ENCODE data around the gene IFTAP. TPM values are rescaled to one million over a fixed set of nuclear protein-coding genes. Genes with fewer than 3 reads are reported as not detected.

The IFTAP gene
- total and polyA plus RNA-seq, 10 of the 15 experiments (the other 5 are each of a cell fraction or from before 2014, with no cell fraction given): 0.32 to 1.0 (median 0.63) TPM; not detected in 2

GRCh38 chr11:36702330-36703054, 108.2 kb downstream of the IFTAP start (continued):
- TF ChIP-seq CUX1 (IDR thresholded peaks at IDR 0.05; ENCODE audit: insufficient replicate concordance, low read depth, low read length) (no peak), FOXM1 (IDR thresholded peaks at IDR 0.05; ENCODE audit: low read depth, low read length) (peak; percentile 16; the same call in 1 of the 2 replicates), ESRRA (IDR thresholded peaks at IDR 0.05; ENCODE audit: low read length) (no peak), RAD21 (IDR thresholded peaks at IDR 0.05; ENCODE audit: insufficient read depth, low read depth, low read length) (peak; percentile 97), SIX5 (IDR thresholded peaks at IDR 0.05; ENCODE audit: low read depth, low read length, severe bottlenecking) (no peak), ZBTB40 (IDR thresholded peaks at IDR 0.05; ENCODE audit: borderline replicate concordance) (no peak), TARDBP (IDR thresholded peaks at IDR 0.05; ENCODE audit: borderline replicate concordance) (no peak), GABPA (IDR thresholded peaks at IDR 0.05; ENCODE audit: low read depth) (no peak), RELA (IDR thresholded peaks at IDR 0.05; ENCODE audit: borderline replicate concordance, partially characterized antibody) (no peak), SMC3 (IDR thresholded peaks at IDR 0.05; ENCODE audit: borderline replicate concordance, low read length) (peak; percentile 98), MYC (IDR thresholded peaks at IDR 0.05; ENCODE audit: insufficient read depth, insufficient read length, insufficient replicate concordance, low read length, severe bottlenecking) (no peak), IRF3 (IDR thresholded peaks at IDR 0.05) (no peak), KLF5 (IDR thresholded peaks at IDR 0.05; ENCODE audit: partially characterized antibody) (no peak), MTA2 (IDR thresholded peaks at IDR 0.05; ENCODE audit: low read depth) (no peak), CHD1 (IDR thresholded peaks at IDR 0.05; ENCODE audit: low read depth, low read length) (no peak), NR2C1 (IDR thresholded peaks at IDR 0.05) (no peak), YY1 (IDR thresholded peaks at IDR 0.05; ENCODE audit: low read depth, low read length) (peak; percentile 87), KAT2A (conservative IDR thresholded peaks at IDR 0.05; ENCODE audit: control insufficient read depth, low read depth, low read length) (no peak), RUNX3 (IDR thresholded peaks at IDR 0.05; ENCODE audit: low read length) (0 out of 2 replicates have a peak, but pooled peaks have one; percentile 28), IRF4 (IDR thresholded peaks at IDR 0.05; ENCODE audit: low read depth, low read length) (0 out of 2 replicates have a peak, but pooled peaks have one; percentile 30), SRF (IDR thresholded peaks at IDR 0.05; ENCODE audit: low read depth in 2 of 2, low read length in 2 of 2) (no peak)
